GM23338 (cell line): ENCODE measurements around the gene ACAD9.

ENCODE experiments used
- CREB1 ChIP-seq: fragments of 250-450 bp; sonication (Bioruptor Pico); IDR thresholded peaks from 2 replicates; pipeline ENCODE4 v1.5.0; 2020; ENCODE audit warnings: low read depth, mild to moderate bottlenecking, moderate library complexity
- CTCF ChIP-seq, 2 experiments: fragments of 200-600 bp in 1 of 2; sonication (generic) in 1 of 2; conservative IDR thresholded peaks; 2 replicates each; pipeline versions ENCODE4 v1.5.1 to v1.6.1; 2016 to 2017; ENCODE audit warnings: antibody characterized with exemption in 2 of 2, low read depth in 2 of 2, mild to moderate bottlenecking in 2 of 2, moderate library complexity in 1 of 2
- EZH2 ChIP-seq: fragments of 200-600 bp; sonication (generic); IDR thresholded peaks from one replicate; pipeline ENCODE4 v1.8.0; 2017; ENCODE audit warnings: antibody characterized with exemption, mild to moderate bottlenecking, low read depth; ENCODE audit not compliant: unreplicated experiment
- EZH2phosphoT487 ChIP-seq: fragments of 200-600 bp; sonication (generic); IDR thresholded peaks from one replicate; pipeline ENCODE4 v1.8.1; 2018; ENCODE audit warnings: antibody characterized with exemption; ENCODE audit not compliant: unreplicated experiment
- JUNB ChIP-seq: IDR thresholded peaks from one replicate; pipeline ENCODE4 v1.6.1; 2016; ENCODE audit warnings: antibody characterized with exemption; ENCODE audit not compliant: unreplicated experiment
- POLR2AphosphoS5 ChIP-seq: IDR thresholded peaks from 2 replicates; pipeline ENCODE4 v1.6.1; 2016; ENCODE audit warnings: antibody characterized with exemption, low read depth
- REST ChIP-seq: IDR thresholded peaks from one replicate; pipeline ENCODE4 v1.6.1; 2018; ENCODE audit warnings: antibody characterized with exemption; ENCODE audit not compliant: unreplicated experiment
- STAT1 ChIP-seq: IDR thresholded peaks from one replicate; pipeline ENCODE4 v1.6.1; 2016; ENCODE audit warnings: antibody characterized with exemption; ENCODE audit not compliant: unreplicated experiment
- ZNF114 ChIP-seq: fragments of 250-450 bp; sonication (Bioruptor Pico); IDR thresholded peaks from 2 replicates; pipeline ENCODE4 v1.5.0; 2020; ENCODE audit warnings: mild to moderate bottlenecking, moderate library complexity
- ZNF331 ChIP-seq: fragments of 250-450 bp; sonication (Bioruptor Pico); IDR thresholded peaks from 2 replicates; pipeline ENCODE4 v1.5.0; 2020; ENCODE audit warnings: low read depth, mild to moderate bottlenecking, moderate library complexity
- ZNF462 ChIP-seq: fragments of 250-450 bp; sonication (Bioruptor Pico); IDR thresholded peaks from 2 replicates; pipeline ENCODE4 v1.5.0; 2020; ENCODE audit warnings: mild to moderate bottlenecking, moderate library complexity

- TF ChIP-seq CTCF (conservative IDR thresholded peaks at IDR 0.05; ENCODE audit: low read depth in 2 of 2) (no peak), REST (no peak), POLR2AphosphoS5 (no peak), EZH2phosphoT487 (no peak), ZNF462 (CRISPR knock-in tag) (no peak), JUNB (no peak), EZH2 (no peak), CREB1 (CRISPR knock-in tag) (no peak), ZNF114 (no peak), ZNF331 (CRISPR knock-in tag) (no peak), STAT1 (no peak)
Observed at GRCh38 chr3:128914966-128915645, 35.7 kb downstream of the ACAD9 start.
